ENCODE measurements around the gene RBMS3.

GRCh38 chr3:29655015-29655747 is 374.3 kb downstream of the RBMS3 start:
- TF ChIP-seq CTCF (conservative IDR thresholded peaks at IDR 0.05; ENCODE audit: low read depth, low read length), result no peak
- no peak for TF ChIP-seq EZH2 (IDR thresholded peaks at IDR 0.05; ENCODE audit: borderline replicate concordance, low read depth, low read length, poor library complexity, severe bottlenecking)

Measured in A673 (cell line).